Neural cell (in vitro differentiated cells): ENCODE results near the gene DENND4A.

ENCODE experiments used
- CTCF ChIP-seq: fragments of 450-650 bp; IDR thresholded peaks from 2 replicates; pipeline ENCODE4 v1.5.1; 2014; ENCODE audit warnings: antibody characterized with exemption, mild to moderate bottlenecking, moderate library complexity; ENCODE audit not compliant: poor library complexity, severe bottlenecking
- SMC3 ChIP-seq: fragments of 450-650 bp; conservative IDR thresholded peaks from 2 replicates; pipeline ENCODE4 v1.6.1; 2014; ENCODE audit warnings: antibody characterized with exemption, mild to moderate bottlenecking, moderate library complexity; ENCODE audit not compliant: poor library complexity

GRCh38 chr15:65772930-65773329 is 19.2 kb downstream of the DENND4A start:
- TF ChIP-seq CTCF (no peak), SMC3 (no peak)
